DOHH2 (cell line): ENCODE results near the gene ESRRB.

ENCODE experiments used
- CTCF ChIP-seq: fragments of 200-600 bp; sonication (generic); IDR thresholded peaks from one replicate; pipeline ENCODE4 v1.5.1; 2014; ENCODE audit warnings: antibody characterized with exemption, mild to moderate bottlenecking, low read depth, low read length; ENCODE audit not compliant: poor library complexity, severe bottlenecking
- EZH2phosphoT487 ChIP-seq: fragments of 200-600 bp; sonication (generic); IDR thresholded peaks from 2 replicates; pipeline ENCODE4 v1.6.1; 2017; ENCODE audit warnings: borderline replicate concordance, mild to moderate bottlenecking, antibody characterized with exemption, low read length, moderate library complexity, mixed read lengths

GRCh38 chr14:76423534-76423933, 47.6 kb downstream of the ESRRB start:
- TF ChIP-seq CTCF (no peak), EZH2phosphoT487 (no peak)
